GM12891 (cell line): ENCODE results near the gene IMPDH1.

Source experiments
- POLR2A ChIP-seq: IDR thresholded peaks from 2 replicates; pipeline ENCODE4 v1.6.1; 2011; ENCODE audit warnings: low read depth, low read length, control low read depth
- POLR2AphosphoS5 ChIP-seq: IDR thresholded peaks from 2 replicates; pipeline ENCODE4 v1.6.1; 2011; ENCODE audit warnings: low read depth, low read length, control low read depth
- TAF1 ChIP-seq: IDR thresholded peaks from 2 replicates; pipeline ENCODE4 v1.6.1; 2011; ENCODE audit warnings: low read depth, low read length, control low read depth

- no peak for TF ChIP-seq TAF1
- no peak for TF ChIP-seq POLR2A
- no peak for TF ChIP-seq POLR2AphosphoS5
Measured at GRCh38 chr7:128352636-128353035, 57.1 kb downstream of the IMPDH1 start.
